ENCODE results near the gene SCIN. TPM values are rescaled to one million over a fixed set of nuclear protein-coding genes. Genes with fewer than 3 reads are reported as not detected.

The SCIN gene
- total RNA-seq, 2 experiments from 2014 or later, result 0.12 TPM; not detected in 1

GRCh38 chr7:12595148-12595547 lies 24.6 kb downstream of the SCIN start:
- no peaks in the 10 kb centered on the region for H3K9me3 Mint-ChIP-seq
- no peaks in the 10 kb centered on the region for H3K4me1 Mint-ChIP-seq (ENCODE audit: low read depth)
- no peak for DNase-seq
- intact Hi-C loops (cut with micrococcal nuclease), result no loop called here
- peaks cover 8% of the 10 kb centered on the region for H3K27me3 Mint-ChIP-seq
- H3K4me3 Mint-ChIP-seq, result no peak overlapping the region
- no peak overlapping the region for H3K27ac Mint-ChIP-seq
- H3K36me3 Mint-ChIP-seq, result no peaks in the 10 kb centered on the region
- POLR2A ChIA-PET, result no interaction called here
- CTCF ChIA-PET, result no interaction called here

DNA sequence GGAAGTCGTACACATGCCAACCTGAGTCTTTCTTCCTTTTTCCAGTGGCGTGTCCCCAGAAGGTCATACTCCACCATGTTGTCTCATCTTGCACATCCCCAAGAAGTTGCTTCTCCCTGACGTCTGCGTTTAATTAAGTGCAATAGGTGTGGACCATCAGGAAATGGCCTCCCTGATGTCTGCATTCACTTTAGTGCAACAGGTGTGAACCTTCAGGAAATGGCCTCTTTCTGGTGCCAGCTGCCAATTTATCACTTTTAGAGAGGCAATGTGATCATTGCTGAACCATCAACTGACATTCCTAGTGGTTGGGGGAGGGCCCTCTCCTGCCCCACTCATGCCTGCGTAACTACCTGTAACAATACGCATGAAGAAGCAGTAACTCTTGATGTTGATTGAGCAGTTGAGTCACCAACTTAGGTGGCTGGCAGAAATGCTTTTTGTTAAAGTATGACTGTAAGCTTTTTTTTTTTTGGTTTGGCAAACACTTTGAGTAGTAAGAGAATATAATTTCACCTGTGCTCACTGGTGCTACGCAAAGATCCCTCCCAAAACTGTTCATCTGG lies 25.8 kb downstream of the SCIN start:
- ChIA-PET POLR2A (interaction anchor here (0.6 kb wide), 1 partner anchor 18 kb away, joined by 3 read pairs; no protein-coding TSS in a partner anchor), CTCF (no interaction called here)
- Mint-ChIP-seq H3K9me3 (no peaks in the 10 kb centered on the region), H3K27ac (no peak overlapping the region), H3K4me3 (no peak overlapping the region), H3K27me3 (peaks cover 8% of the 10 kb centered on the region), H3K4me1 (ENCODE audit: low read depth) (no peaks in the 10 kb centered on the region), H3K36me3 (no peaks in the 10 kb centered on the region)
- no peak for DNase-seq
- intact Hi-C loops (cut with micrococcal nuclease), result no loop called here

- POLR2A ChIA-PET, result no interaction called here
- Mint-ChIP-seq H3K27ac (no peak overlapping the region), H3K4me3 (no peak overlapping the region), H3K9me3 (peaks cover 14% of the 10 kb centered on the region), H3K36me3 (peaks cover 5% of the 10 kb centered on the region), H3K4me1 (ENCODE audit: low read depth) (no peaks in the 10 kb centered on the region), H3K27me3 (peaks cover 7% of the 10 kb centered on the region)
- intact Hi-C loops (cut with micrococcal nuclease), result no loop called here
- CTCF ChIA-PET, result no interaction called here
- DNase-seq, result no peak
Measured at GRCh38 chr7:12601302-12601869, 30.9 kb downstream of the SCIN start.

- DNase-seq, result no peak
- intact Hi-C loops (cut with micrococcal nuclease), result no loop called here
- no peak overlapping the region for H3K27ac Mint-ChIP-seq
- peaks cover 1% of the 10 kb centered on the region for H3K27me3 Mint-ChIP-seq
- H3K4me3 Mint-ChIP-seq, result no peak overlapping the region
- POLR2A ChIA-PET, result no interaction called here
- CTCF ChIA-PET, result interaction anchor here (0.7 kb wide), 1 partner anchor 101 kb away, joined by 3 read pairs; no protein-coding TSS in a partner anchor
- peaks cover under 1% of the 10 kb centered on the region for H3K36me3 Mint-ChIP-seq
- no peaks in the 10 kb centered on the region for H3K4me1 Mint-ChIP-seq (ENCODE audit: low read depth)
- peaks cover 9% of the 10 kb centered on the region for H3K9me3 Mint-ChIP-seq
Measured at GRCh38 chr7:12607134-12607533, 36.6 kb downstream of the SCIN start.

GRCh38 chr7:12609561-12609960 lies 39.0 kb downstream of the SCIN start:
- H3K9me3 Mint-ChIP-seq, result no peaks in the 10 kb centered on the region
- POLR2A ChIA-PET, result no interaction called here
- peaks cover 7% of the 10 kb centered on the region for H3K27me3 Mint-ChIP-seq
- CTCF ChIA-PET, result no interaction called here
- no peaks in the 10 kb centered on the region for H3K36me3 Mint-ChIP-seq
- H3K27ac Mint-ChIP-seq, result no peak overlapping the region
- intact Hi-C loops (cut with micrococcal nuclease), result no loop called here
- H3K4me1 Mint-ChIP-seq (ENCODE audit: low read depth), result no peaks in the 10 kb centered on the region
- DNase-seq, result no peak
- no peak overlapping the region for H3K4me3 Mint-ChIP-seq

DNA sequence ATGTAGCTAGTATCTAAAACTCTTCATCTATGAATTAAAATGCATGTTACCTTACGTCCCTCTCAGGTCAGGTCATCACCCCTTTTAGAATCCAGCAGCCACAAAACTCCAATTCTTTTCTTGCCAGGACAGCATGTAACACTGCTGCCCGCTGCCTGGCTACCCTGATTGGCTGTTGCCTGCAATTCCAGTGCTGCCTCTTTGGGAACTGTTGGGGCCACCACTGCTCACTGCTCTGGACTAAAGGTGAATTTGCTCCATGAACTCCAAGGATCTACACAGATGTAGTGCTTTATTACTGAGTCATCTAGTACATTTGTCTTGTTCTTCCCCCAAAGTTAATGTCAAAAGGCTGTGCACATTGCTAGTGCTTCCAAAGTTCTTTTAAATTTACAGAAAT lies 40.4 kb downstream of the SCIN start:
- ChIA-PET CTCF (interaction anchor here (1.3 kb wide), 1 partner anchor 12 kb away, joined by 4 read pairs; no protein-coding TSS in a partner anchor), POLR2A (no interaction called here)
- Mint-ChIP-seq H3K36me3 (no peaks in the 10 kb centered on the region), H3K9me3 (no peaks in the 10 kb centered on the region), H3K27me3 (peaks cover 7% of the 10 kb centered on the region), H3K4me1 (ENCODE audit: low read depth) (no peaks in the 10 kb centered on the region), H3K4me3 (no peak overlapping the region), H3K27ac (no peak overlapping the region)
- DNase-seq, result no peak
- intact Hi-C loops (cut with micrococcal nuclease), result no loop called here

DNA sequence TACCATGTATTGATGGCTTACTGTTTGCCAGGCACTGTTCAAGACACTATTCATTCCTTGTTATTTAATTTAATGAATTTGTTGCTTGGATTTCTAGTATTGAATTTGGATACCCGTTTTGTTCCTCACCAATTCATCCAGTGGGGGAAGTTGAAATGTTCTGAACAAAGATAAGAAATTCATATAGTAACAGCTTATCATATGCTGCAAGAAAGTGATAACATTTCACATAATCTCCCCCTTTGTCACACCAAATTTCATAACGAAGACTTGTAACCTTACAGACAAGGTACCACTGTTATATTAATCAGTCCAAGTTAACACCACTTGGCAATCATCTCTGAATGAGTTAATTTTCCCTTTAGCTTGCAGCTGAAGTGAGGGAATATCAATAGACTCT lies 42.1 kb downstream of the SCIN start:
- Mint-ChIP-seq H3K27me3 (peaks cover 9% of the 10 kb centered on the region), H3K9me3 (no peaks in the 10 kb centered on the region), H3K4me1 (ENCODE audit: low read depth) (no peaks in the 10 kb centered on the region), H3K27ac (no peak overlapping the region), H3K4me3 (no peak overlapping the region), H3K36me3 (no peaks in the 10 kb centered on the region)
- DNase-seq, result no peak
- POLR2A ChIA-PET, result no interaction called here
- CTCF ChIA-PET, result interaction anchor here (2.2 kb wide), 1 partner anchor 88 kb away, joined by 8 read pairs; no protein-coding TSS in a partner anchor
- intact Hi-C loops (cut with micrococcal nuclease), result no loop called here

- H3K27ac Mint-ChIP-seq, result no peak overlapping the region
- H3K4me3 Mint-ChIP-seq, result no peak overlapping the region
- intact Hi-C loops (cut with micrococcal nuclease), result no loop called here
- no peaks in the 10 kb centered on the region for H3K36me3 Mint-ChIP-seq
- H3K27me3 Mint-ChIP-seq, result peaks cover 2% of the 10 kb centered on the region
- no peaks in the 10 kb centered on the region for H3K4me1 Mint-ChIP-seq (ENCODE audit: low read depth)
- no peaks in the 10 kb centered on the region for H3K9me3 Mint-ChIP-seq
- DNase-seq, result no peak
- POLR2A ChIA-PET, result no interaction called here
- CTCF ChIA-PET, result interaction anchor here (0.5 kb wide), 1 partner anchor 13 kb away, joined by 3 read pairs; no protein-coding TSS in a partner anchor
Measured at GRCh38 chr7:12619461-12620069, 49.0 kb downstream of the SCIN start.

DNA sequence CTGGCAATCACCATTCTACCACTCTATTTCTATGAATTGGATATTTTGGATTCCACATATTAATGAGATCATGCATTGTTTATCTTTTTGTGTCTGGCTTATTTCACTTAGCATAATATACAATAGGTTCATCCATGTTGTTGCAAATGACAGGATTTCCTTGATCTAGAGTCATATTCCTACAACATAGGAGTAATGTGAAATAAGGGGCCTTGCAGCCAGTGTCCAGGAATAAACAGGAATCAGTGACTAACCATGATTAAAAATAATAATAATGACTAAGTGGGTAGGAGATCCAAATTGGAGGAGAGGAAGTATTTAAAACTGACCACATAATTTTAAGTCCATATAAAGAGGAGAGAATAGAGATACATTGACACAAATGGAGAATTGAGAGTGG lies 49.9 kb downstream of the SCIN start:
- intact Hi-C loops (cut with micrococcal nuclease), result no loop called here
- no peaks in the 10 kb centered on the region for H3K9me3 Mint-ChIP-seq
- H3K4me3 Mint-ChIP-seq, result no peak overlapping the region
- no peaks in the 10 kb centered on the region for H3K36me3 Mint-ChIP-seq
- no peak overlapping the region for H3K27ac Mint-ChIP-seq
- H3K27me3 Mint-ChIP-seq, result peaks cover 4% of the 10 kb centered on the region
- CTCF ChIA-PET, result interaction anchor here (0.8 to 4.3 kb wide), 3 partner anchors 15 to 95 kb away, joined by 3 to 41 read pairs (median 5); no protein-coding TSS in a partner anchor
- DNase-seq, result no peak
- H3K4me1 Mint-ChIP-seq (ENCODE audit: low read depth), result no peaks in the 10 kb centered on the region
- POLR2A ChIA-PET, result no interaction called here

DNA sequence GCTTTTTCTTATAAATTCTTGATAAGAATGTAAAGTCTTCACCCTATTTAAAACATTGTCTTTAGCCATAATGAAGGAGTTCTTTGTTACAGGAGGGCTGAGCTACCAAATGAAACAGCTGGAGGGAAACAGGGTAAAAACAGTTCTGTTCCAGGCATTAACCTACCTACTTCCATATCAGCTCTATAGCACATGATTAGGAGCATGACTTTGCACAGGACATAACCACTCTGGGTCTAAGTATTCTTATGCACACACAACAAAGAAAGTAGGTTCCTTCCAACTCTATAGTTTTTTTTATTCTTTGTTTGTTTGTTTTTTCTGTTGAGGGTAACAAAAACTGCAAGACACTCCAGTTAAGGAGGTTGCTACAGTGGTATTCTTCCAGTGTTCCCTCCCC lies 52.7 kb downstream of the SCIN start:
- intact Hi-C loops (cut with micrococcal nuclease), result no loop called here
- POLR2A ChIA-PET, result no interaction called here

GRCh38 chr7:12623885-12624498 lies 53.5 kb downstream of the SCIN start:
- ChIA-PET CTCF (interaction anchor here (0.6 to 4.3 kb wide), 7 partner anchors 10 to 165 kb away, joined by 3 to 41 read pairs (median 4); partner anchors contain the start of gene ARL4A), POLR2A (no interaction called here)
- H3K9me3 Mint-ChIP-seq, result no peaks in the 10 kb centered on the region
- H3K27ac Mint-ChIP-seq, result no peak overlapping the region
- H3K27me3 Mint-ChIP-seq, result peaks cover 20% of the 10 kb centered on the region
- no peaks in the 10 kb centered on the region for H3K4me1 Mint-ChIP-seq (ENCODE audit: low read depth)
- no peaks in the 10 kb centered on the region for H3K36me3 Mint-ChIP-seq
- no peak overlapping the region for H3K4me3 Mint-ChIP-seq
- intact Hi-C loops (cut with micrococcal nuclease), result loop anchor here (1.0 kb wide), 1 partner anchor 100 kb away; no protein-coding TSS in a partner anchor
- DNase-seq, result no peak

More for the DNA sequence above, 52.7 kb downstream of the SCIN start:
- H3K36me3 Mint-ChIP-seq, result no peaks in the 10 kb centered on the region
- CTCF ChIA-PET, result interaction anchor here (1.0 to 4.3 kb wide), 5 partner anchors 12 to 164 kb away, joined by 3 to 41 read pairs (median 7); partner anchors contain the start of gene ARL4A
- H3K4me3 Mint-ChIP-seq, result no peak overlapping the region
- no peaks in the 10 kb centered on the region for H3K4me1 Mint-ChIP-seq (ENCODE audit: low read depth)
- no peak for DNase-seq
- H3K27me3 Mint-ChIP-seq, result peaks cover 18% of the 10 kb centered on the region
- H3K27ac Mint-ChIP-seq, result no peak overlapping the region
- no peaks in the 10 kb centered on the region for H3K9me3 Mint-ChIP-seq

DNA sequence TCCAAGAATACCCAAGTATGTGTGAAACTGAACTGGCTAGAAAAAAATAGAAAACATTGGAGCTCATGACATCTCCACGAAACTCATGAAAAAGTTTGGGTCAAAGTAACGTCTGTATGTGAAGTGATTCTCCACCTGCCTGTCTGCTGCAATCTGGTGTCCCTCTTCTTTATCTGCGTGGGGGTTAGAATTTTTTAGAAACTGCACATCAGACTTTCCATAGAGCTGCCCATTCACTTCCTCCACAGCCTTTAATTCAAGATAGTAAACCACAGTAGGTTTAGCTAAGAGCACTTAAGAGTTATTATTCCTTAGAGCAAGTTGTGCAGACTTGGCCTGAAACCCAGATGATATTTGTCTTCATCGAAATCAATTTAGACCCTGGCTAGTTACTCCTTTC lies 55.3 kb downstream of the SCIN start:
- Mint-ChIP-seq H3K27ac (no peak overlapping the region), H3K4me1 (ENCODE audit: low read depth) (no peaks in the 10 kb centered on the region), H3K9me3 (no peaks in the 10 kb centered on the region), H3K4me3 (no peak overlapping the region), H3K27me3 (peaks cover 22% of the 10 kb centered on the region), H3K36me3 (no peaks in the 10 kb centered on the region)
- ChIA-PET CTCF (interaction anchor here (1.0 to 1.8 kb wide), 4 partner anchors 8 to 101 kb away, joined by 3 to 7 read pairs (median 6); no protein-coding TSS in a partner anchor), POLR2A (no interaction called here)
- intact Hi-C loops (cut with micrococcal nuclease), result no loop called here
- no peak for DNase-seq
